Heart right ventricle (tissue), 16 donors: ENCODE results near the gene MRRF. TPM values are rescaled to one million over a fixed set of nuclear protein-coding genes. Genes with fewer than 3 reads are reported as not detected.

Experiments used
- ATAC-seq, 8 donors: fragments of 200-7000 bp; cut with Tn5 transposase; one replicate each; pipeline ENCODE4 v1.9.1; 2020; ENCODE audit warnings: mild to moderate bottlenecking in 8 of 8, moderate library complexity in 8 of 8, moderate number of reproducible peaks in 1 of 8
- DNase-seq, 2 donors: peaks; one replicate each; pipeline ENCODE4 v3.0.0-alpha.2; 2020
- H3K27ac ChIP-seq, 10 donors: fragments of 200-600 bp; sonication (generic) in 2 of 10; one replicate each; pipeline versions ENCODE4 v1.5.0 to v1.8.0; 2020 to 2022; ENCODE audit warnings: mild to moderate bottlenecking in 3 of 10
- H3K27me3 ChIP-seq, 7 donors: fragments of 200-600 bp; one replicate each; pipeline ENCODE4 v1.8.0; 2021 to 2022; ENCODE audit warnings: mild to moderate bottlenecking in 2 of 7
- H3K36me3 ChIP-seq, 9 donors: fragments of 200-600 bp; sonication (generic) in 1 of 9; one replicate each; pipeline versions ENCODE4 v1.5.0 to v1.8.0; 2020 to 2022; ENCODE audit warnings: mild to moderate bottlenecking in 2 of 9
- H3K4me1 ChIP-seq, 9 donors: fragments of 200-600 bp; sonication (generic) in 1 of 9; one replicate each; pipeline versions ENCODE4 v1.5.0 to v1.8.0; 2020 to 2022; ENCODE audit warnings: mild to moderate bottlenecking in 4 of 9
- H3K4me3 ChIP-seq, 10 donors: fragments of 200-600 bp; sonication (generic) in 2 of 10; one replicate each; pipeline versions ENCODE4 v1.5.0 to v1.8.0; 2020 to 2022; ENCODE audit warnings: mild to moderate bottlenecking in 7 of 10, moderate library complexity in 2 of 10
- H3K9me3 ChIP-seq, 11 donors: fragments of 200-600 bp in 10 of 11; sonication (generic) in 2 of 11; one replicate each; pipeline versions ENCODE4 v1.5.0 to v1.8.0; 2013 to 2022; ENCODE audit warnings: mild to moderate bottlenecking in 2 of 11, control low read depth in 1 of 11, moderate library complexity in 1 of 11
- CTCF ChIP-seq, 9 donors: fragments of 200-600 bp; sonication (generic) in 2 of 9; IDR thresholded peaks; one replicate each; pipeline versions ENCODE4 v1.5.0 to v1.8.0; 2021 to 2022; ENCODE audit warnings: antibody characterized with exemption in 9 of 9, mild to moderate bottlenecking in 5 of 9, moderate library complexity in 1 of 9
- WGBS, 2 donors: extraction: QIAGEN DNeasy Blood & Tissue Kit; methylation state at CpG; one replicate each; pipeline ENCODE4 v1.1.7; 2013; ENCODE audit warnings: inconsistent platforms in 1 of 2; 5-methylcytosine and 5-hydroxymethylcytosine counted together
- intact Hi-C, 10 donors: fragments of 100-400 bp; cut with DNase I; formaldehyde crosslinking; loops; one replicate each; pipeline versions ENCODE4 v1.11.1 to v1.14.2; 2022
- polyA plus RNA-seq, 2 donors: library from polyadenylated mRNA; stranded (reverse); fragments of 200-250 nt; gene quantifications; one replicate each; pipeline ENCODE4 v1.2.3, GENCODE V29; 2013
- total RNA-seq, 10 donors: library from RNA; stranded (reverse); fragmentation: NEBNext Ultra II Directional in 3 of 10; extraction: Animal tissue kit (Norgen Biotek cat#: 25700) in 3 of 10; gene quantifications; one replicate each; pipeline versions ENCODE4 v1.2.1 to v1.2.4, GENCODE V29; 2021 to 2023
- donor health status: Arrhythmogenic right ventricular cardiomyopathy.
- donor health status: ischemic (EF 13 %, LVEDD 7.1; RV severe dilation, severe dysfunction).
- donor health status: healthy with polysubstance abuse.
- donor health status: DM: no; HTN: yes; CAD: no.
- donor health status: DM: no; HTN: no; CAD: no.
- donor health status: ischemic (EF 25% LVEDD 6.9; RV normal size, moderate dysfunction).
- donor health status: ischemic (EF 25% LVEDD 5.7; RV mildly dilated, moderate dysfunction).
- donor health status: healthy.
- donor health status: DM: yes; HTN: yes; CAD: no.
- donor health status: Ischemic cardiomyopathy.
- donor health status: ischemic (EF 35%, LVEDD 5.7; RV mildly dilated, moderate dysfunction).
- donor health status: nonischemic (EF 11% LVEDD 7.7; RV severe dilation, severe dysfunction).
- donor health status: DM: yes; HTN: yes; CAD: no.
- donor health status: PGD.
- donor health status: ischemic (EF 29% LVEDD 5.4; RV normal size, mild dysfunction).
- donor health status: nonischemic (EF 23%, LVEDD 6.1; RV moderate dilation, normal function).

Gene MRRF
- total and polyA plus RNA-seq, 12 donors = 30.3 to 45.9 (median 37.8) TPM

- TF ChIP-seq CTCF (IDR thresholded peaks at IDR 0.05) = no peak
- DNase-seq (no peak), ATAC-seq (no peak)
- Histone ChIP-seq H3K4me1 (peaks cover 13 to 66% (median 33%) of the 10 kb centered on the region in 9 donors), H3K4me3 (no peak overlapping the region), H3K27ac (no peak overlapping the region), H3K36me3 (no peaks in the 10 kb centered on the region), H3K9me3 (no peaks in the 10 kb centered on the region), H3K27me3 (peaks cover 19 to 100% (median 99%) of the 10 kb centered on the region in 7 donors)
- intact Hi-C loops = loop anchor here in 1 of 10 donors (10.0 kb wide), 1 partner anchor 124 kb away; no protein-coding TSS in a partner anchor
- 20 to 27% methylated on average over 27 of the region's 27 CpGs for WGBS, 2 donors
Observed at GRCh38 chr9:122221183-122221811, 43.4 kb upstream of the MRRF start.

- Histone ChIP-seq H3K4me1 (peaks cover 13 to 73% (median 46%) of the 10 kb centered on the region in 9 donors), H3K27ac (no peak overlapping the region), H3K27me3 (peaks cover 24 to 100% (median 99%) of the 10 kb centered on the region in 7 donors), H3K9me3 (no peaks in the 10 kb centered on the region), H3K36me3 (no peaks in the 10 kb centered on the region), H3K4me3 (no peak overlapping the region)
- peak in 2 of 8 donors; percentile 23 to 24 for ATAC-seq
- intact Hi-C loops = loop anchor here in 1 of 10 donors (10.0 kb wide), 1 partner anchor 122 kb away; no protein-coding TSS in a partner anchor
- no peak for DNase-seq
- 27 to 31% methylated on average over 5 of the region's 5 CpGs for WGBS, 2 donors
- TF ChIP-seq CTCF (IDR thresholded peaks at IDR 0.05) = no peak
Observed at GRCh38 chr9:122222791-122223190, 41.9 kb upstream of the MRRF start.

- Histone ChIP-seq H3K27me3 (peaks cover 30 to 100% (median 99%) of the 10 kb centered on the region in 7 donors), H3K4me1 (peaks cover 13 to 71% (median 52%) of the 10 kb centered on the region in 9 donors), H3K27ac (no peak overlapping the region), H3K36me3 (no peaks in the 10 kb centered on the region), H3K4me3 (no peak overlapping the region), H3K9me3 (no peaks in the 10 kb centered on the region)
- 81 to 82% methylated on average over 5 of the region's 5 CpGs for WGBS, 2 donors
- intact Hi-C loops = loop anchor here in 1 of 10 donors (10.0 kb wide), 1 partner anchor 121 kb away; no protein-coding TSS in a partner anchor
- TF ChIP-seq CTCF (IDR thresholded peaks at IDR 0.05) = no peak
- DNase-seq (no peak), ATAC-seq (no peak)
Observed at GRCh38 chr9:122223435-122223834, 41.2 kb upstream of the MRRF start.

GRCh38 chr9:122225312-122226141 lies 39.2 kb upstream of the MRRF start:
- intact Hi-C loops = loop anchor here in 1 of 10 donors (10.0 kb wide), 1 partner anchor 119 kb away; no protein-coding TSS in a partner anchor
- H3K36me3 ChIP-seq = no peaks in the 10 kb centered on the region
- H3K27me3 ChIP-seq = peaks cover 29 to 100% (median 98%) of the 10 kb centered on the region in 7 donors
- TF ChIP-seq CTCF (IDR thresholded peaks at IDR 0.05) = no peak
- no peaks in the 10 kb centered on the region for H3K9me3 ChIP-seq
- WGBS, 2 donors = 30 to 48% methylated on average over 51 of the region's 51 CpGs
- H3K27ac ChIP-seq = no peak overlapping the region
- no peak for ATAC-seq
- H3K4me3 ChIP-seq = peak overlapping the region in 8 of 10 donors; percentile 2 to 62 (median 44)
- DNase-seq = no peak
- H3K4me1 ChIP-seq = peaks cover 7 to 50% (median 32%) of the 10 kb centered on the region in 9 donors
